ENCODE results near the gene EPB41L1. TPM values are rescaled to one million over a fixed set of nuclear protein-coding genes. Genes with fewer than 3 reads are reported as not detected.

The EPB41L1 gene
- total RNA-seq, 4 donors from 2014 or later = 27.7 to 53.8 (median 34.4) TPM

GRCh38 chr20:36279776-36280175 lies 125.2 kb downstream of the EPB41L1 start:
- DNase-seq (ENCODE audit: extremely low spot score) = no peak
- Histone ChIP-seq H3K27me3 (peaks cover 0 to 46% (median 0%) of the 10 kb centered on the region in 4 donors), H3K9me3 (no peaks in the 10 kb centered on the region), H3K36me3 (no peaks in the 10 kb centered on the region), H3K4me1 (no peaks in the 10 kb centered on the region), H3K4me3 (no peak overlapping the region), H3K27ac (replicated peaks in 1 of 4) (no peak overlapping the region)
- TF ChIP-seq CTCF (IDR thresholded peaks at IDR 0.05) (no peak), POLR2A (IDR thresholded peaks at IDR 0.05; ENCODE audit: low read depth) (no peak), POLR2AphosphoS5 (IDR thresholded peaks at IDR 0.05) (no peak), EP300 (IDR thresholded peaks at IDR 0.05) (no peak)
- intact Hi-C loops (cut with DNase I) = no loop called here
- 58% methylated on average over 6 of the region's 6 CpGs for WGBS

GRCh38 chr20:36281785-36282380 lies 127.3 kb downstream of the EPB41L1 start:
- DNase-seq (ENCODE audit: extremely low spot score) = no peak
- WGBS = 80% methylated on average over 10 of the region's 10 CpGs
- intact Hi-C loops (cut with DNase I) = no loop called here

More at GRCh38 chr20:36281785-36282380, 127.3 kb downstream of the EPB41L1 start:
- TF ChIP-seq POLR2A (IDR thresholded peaks at IDR 0.05; ENCODE audit: low read depth) = no peak
- TF ChIP-seq CTCF (IDR thresholded peaks at IDR 0.05) = no peak
- no peak for TF ChIP-seq POLR2AphosphoS5 (IDR thresholded peaks at IDR 0.05)
- TF ChIP-seq EP300 (IDR thresholded peaks at IDR 0.05) = no peak
- Histone ChIP-seq H3K27me3 (peaks cover 0 to 47% (median 0%) of the 10 kb centered on the region in 4 donors), H3K9me3 (no peaks in the 10 kb centered on the region), H3K27ac (replicated peaks in 1 of 4) (no peak overlapping the region), H3K4me1 (no peaks in the 10 kb centered on the region), H3K36me3 (no peaks in the 10 kb centered on the region), H3K4me3 (no peak overlapping the region)

Other genes with a start within 250 kb of the EPB41L1 start
- gene SCAND1, start 200.2 kb upstream of the EPB41L1 start, total RNA-seq = 100 to 1,000 TPM in 2 of 4 donors, 10 to 100 TPM in 2; 79.7 to 138 (median 94.2) TPM
- gene CNBD2, start 186.2 kb upstream of the EPB41L1 start, total RNA-seq = 1 to 10 TPM; 4.2 to 7.1 (median 4.7) TPM
- 10 to 100 TPM; 37.8 to 53.7 (median 47.2) TPM for gene AAR2, start 81.7 kb downstream of the EPB41L1 start, total RNA-seq
- 10 to 100 TPM; 43.6 to 90.0 (median 48.8) TPM for gene DLGAP4, start 151.6 kb downstream of the EPB41L1 start, total RNA-seq

Data from esophagus muscularis mucosa (tissue), 4 donors.